SJCRH30 (cell line): ENCODE measurements around the gene ANKRD36. TPM values are rescaled to one million over a fixed set of nuclear protein-coding genes. Genes with fewer than 3 reads are reported as not detected.

Experiments
- total RNA-seq: library from RNA; depleted of rRNA; stranded (reverse); fragments of >200 nt; shearing (Covaris generic); gene quantifications from 2 replicates; pipeline ENCODE4 v1.2.3, GENCODE V29; 2014; rRNA removed

The ANKRD36 gene
- total RNA-seq, 1 experiment from 2014 or later, result 27.1 TPM

Other genes starting within 250 kb of the ANKRD36 start
- gene SEMA4C, start 243.1 kb upstream of the ANKRD36 start, total RNA-seq, result 41.3 and 49.4 TPM in 2 replicates
- 1.4 and 2.0 TPM in 2 replicates for gene FAM178B, start 126.6 kb upstream of the ANKRD36 start, total RNA-seq
- 4.8 and 5.9 TPM in 2 replicates for gene FAHD2B, start 18.3 kb upstream of the ANKRD36 start, total RNA-seq